ENCODE measurements around the gene CHSY1. TPM values are rescaled to one million over a fixed set of nuclear protein-coding genes. Genes with fewer than 3 reads are reported as not detected.

CHSY1 gene
- total RNA-seq, 4 donors from 2014 or later: 25.6 to 62.8 (median 46.0) TPM

- Histone ChIP-seq H3K4me3 (no peak overlapping the region), H3K27me3 (no peaks in the 10 kb centered on the region), H3K27ac (no peak overlapping the region), H3K4me1 (no peaks in the 10 kb centered on the region), H3K36me3 (no peaks in the 10 kb centered on the region), H3K9me3 (no peaks in the 10 kb centered on the region)
- no peak for DNase-seq
- intact Hi-C loops (cut with DNase I; ENCODE audit: low total_unique reads): no loop called here
- TF ChIP-seq CTCF (IDR thresholded peaks at IDR 0.05) (no peak), POLR2A (IDR thresholded peaks at IDR 0.05) (no peak)
Observed at GRCh38 chr15:101146118-101146702, 105.6 kb downstream of the CHSY1 start.

- Histone ChIP-seq H3K4me1 (no peaks in the 10 kb centered on the region), H3K9me3 (no peaks in the 10 kb centered on the region), H3K4me3 (no peak overlapping the region), H3K27ac (no peak overlapping the region), H3K36me3 (no peaks in the 10 kb centered on the region), H3K27me3 (no peaks in the 10 kb centered on the region)
- no peak for DNase-seq
- TF ChIP-seq CTCF (IDR thresholded peaks at IDR 0.05): no peak
- no peak for TF ChIP-seq POLR2A (IDR thresholded peaks at IDR 0.05)
- intact Hi-C loops (cut with DNase I; ENCODE audit: low total_unique reads): no loop called here
Observed at GRCh38 chr15:101145362-101145761, 106.5 kb downstream of the CHSY1 start.

DNA sequence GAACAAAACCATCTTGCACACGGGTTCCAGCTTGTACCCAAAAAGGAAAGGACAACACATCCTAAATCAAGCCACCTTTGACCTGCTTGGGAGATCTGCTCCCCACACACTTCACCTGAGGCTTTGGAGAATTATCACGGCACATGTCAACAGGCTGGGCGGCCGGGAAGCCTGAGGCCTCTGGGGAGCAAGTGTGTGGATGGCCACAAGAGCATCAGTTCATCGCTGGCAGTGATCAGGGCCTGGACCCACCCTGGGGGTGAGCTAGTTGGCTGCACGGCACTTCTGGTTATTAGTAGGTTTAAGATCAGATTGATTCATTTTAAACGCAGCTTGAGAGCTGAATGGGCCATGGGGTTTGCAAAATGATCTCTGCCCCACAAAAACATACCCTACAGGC lies 108.5 kb downstream of the CHSY1 start:
- H3K4me1 ChIP-seq: no peaks in the 10 kb centered on the region
- intact Hi-C loops (cut with DNase I; ENCODE audit: low total_unique reads): no loop called here
- no peaks in the 10 kb centered on the region for H3K27me3 ChIP-seq
- H3K27ac ChIP-seq: no peak overlapping the region
- H3K36me3 ChIP-seq: no peaks in the 10 kb centered on the region
- H3K4me3 ChIP-seq: no peak overlapping the region
- no peak for TF ChIP-seq POLR2A (IDR thresholded peaks at IDR 0.05)
- TF ChIP-seq CTCF (IDR thresholded peaks at IDR 0.05): no peak
- no peak for DNase-seq
- no peaks in the 10 kb centered on the region for H3K9me3 ChIP-seq

DNA sequence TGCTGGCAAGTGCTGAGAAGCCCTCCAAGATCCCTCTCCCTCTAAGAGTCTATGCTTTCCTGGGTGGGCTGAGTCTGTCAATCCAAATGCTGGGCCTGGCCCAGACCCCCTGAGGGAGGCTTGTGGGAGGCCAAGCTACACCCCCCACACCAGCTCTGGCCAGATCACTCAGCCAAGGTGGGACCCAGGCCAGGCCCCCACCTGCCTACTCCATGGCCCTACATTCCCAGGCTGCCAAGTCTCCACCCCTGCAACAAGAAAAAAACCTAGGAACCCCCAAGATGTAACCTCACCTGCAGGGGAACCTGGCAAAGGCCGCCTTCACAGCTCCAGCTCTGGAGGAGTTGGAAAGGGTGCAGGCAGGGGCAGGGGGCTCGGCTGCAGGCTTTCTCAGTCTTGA lies 109.1 kb downstream of the CHSY1 start:
- Histone ChIP-seq H3K27me3 (no peaks in the 10 kb centered on the region), H3K9me3 (no peaks in the 10 kb centered on the region), H3K4me3 (no peak overlapping the region), H3K27ac (no peak overlapping the region), H3K36me3 (no peaks in the 10 kb centered on the region), H3K4me1 (no peaks in the 10 kb centered on the region)
- DNase-seq: no peak
- intact Hi-C loops (cut with DNase I; ENCODE audit: low total_unique reads): no loop called here
- TF ChIP-seq POLR2A (IDR thresholded peaks at IDR 0.05): no peak
- no peak for TF ChIP-seq CTCF (IDR thresholded peaks at IDR 0.05)

DNA sequence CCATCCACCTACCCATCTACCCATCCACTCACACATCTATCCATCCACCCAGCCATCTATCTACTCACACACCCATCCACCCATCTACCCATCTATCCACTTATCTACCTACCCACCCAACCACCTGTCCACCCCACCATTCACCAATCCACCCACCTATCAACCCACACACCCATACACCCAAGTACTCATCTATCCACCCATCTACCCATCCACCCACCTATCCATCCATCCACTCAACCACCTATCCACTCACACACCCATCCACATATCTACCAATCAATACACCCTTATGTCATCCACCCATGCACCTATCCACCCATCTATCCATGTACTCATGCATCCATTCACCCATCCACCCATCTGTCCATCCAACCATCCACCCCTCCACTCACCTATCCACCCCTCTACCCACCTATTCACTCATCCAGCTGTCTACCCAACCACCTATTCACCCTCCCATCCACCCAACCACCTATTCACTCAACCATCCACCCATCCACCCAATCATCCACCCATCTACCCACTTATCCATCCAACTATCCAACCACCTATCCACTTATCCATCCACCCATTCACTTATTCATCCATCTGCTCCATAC lies 109.8 kb downstream of the CHSY1 start:
- Histone ChIP-seq H3K27me3 (no peaks in the 10 kb centered on the region), H3K9me3 (no peaks in the 10 kb centered on the region), H3K36me3 (no peaks in the 10 kb centered on the region), H3K4me1 (no peaks in the 10 kb centered on the region), H3K4me3 (no peak overlapping the region), H3K27ac (no peak overlapping the region)
- intact Hi-C loops (cut with DNase I; ENCODE audit: low total_unique reads): no loop called here
- DNase-seq: no peak
- TF ChIP-seq CTCF (IDR thresholded peaks at IDR 0.05) (no peak), POLR2A (IDR thresholded peaks at IDR 0.05) (no peak)

Measured in uterus (tissue), 4 donors.